SK-N-SH (cell line): ENCODE measurements around the gene WDR5B. TPM values are rescaled to one million over a fixed set of nuclear protein-coding genes. Genes with fewer than 3 reads are reported as not detected.

Experiments used
- CTCF ChIA-PET: fragments of 300-600, 350-600 bp; formaldehyde crosslinking; extraction: SDS; loops from one replicate; lab custom pipeline; 2021; lab: Yijun Ruan, JAX
- POLR2A ChIA-PET: fragments of 350-600 bp; sonication (Branson Sonifier 250); formaldehyde crosslinking; extraction: SDS; loops from one replicate; lab custom pipeline; 2020; ENCODE audit warnings: antibody characterized with exemption, inconsistent platforms; lab: Yijun Ruan, JAX
- DNase-seq: peaks from one replicate; pipeline ENCODE4 v3.0.0; 2012
- H2AFZ ChIP-seq: fragments of 200-600 bp; sonication (generic); 2 replicates; pipeline ENCODE4 v1.8.1; 2016; ENCODE audit warnings: antibody characterized with exemption, mild to moderate bottlenecking, low read depth
- H3F3A ChIP-seq: fragments of 200-600 bp; sonication (generic); replicated peaks from 2 replicates; pipeline ENCODE3; 2016; ENCODE audit warnings: antibody characterized with exemption, mild to moderate bottlenecking; ENCODE audit not compliant: insufficient read depth
- H3K27ac ChIP-seq, 2 experiments: fragments of 200-500 bp in 1 of 2; fragments of 200-600 bp in 1 of 2; sonication (Bioruptor generic) in 1 of 2; sonication (generic), shearing (Covaris generic) in 1 of 2; 2 replicates each; pipeline versions ENCODE4 v1.5.1 to v1.6.1; 2014 to 2016; ENCODE audit warnings: low read depth in 2 of 2, inconsistent platforms in 1 of 2, low read length in 1 of 2, mild to moderate bottlenecking in 1 of 2, mixed read lengths in 1 of 2
- H3K27me3 ChIP-seq: fragments of 200-600 bp; sonication (generic), shearing (Covaris generic); 2 replicates; pipeline ENCODE4 v1.6.1; 2016; ENCODE audit warnings: mixed run types; ENCODE audit not compliant: insufficient read depth
- H3K36me3 ChIP-seq, 2 experiments: fragments of 200-500 bp in 1 of 2; fragments of 200-600 bp in 1 of 2; sonication (Bioruptor generic) in 1 of 2; sonication (generic) in 1 of 2; replicated peaks in 1 of 2; 2 replicates each; pipeline versions ENCODE3 to v1.5.1; 2014 to 2016; ENCODE audit warnings: low read length in 1 of 2, mild to moderate bottlenecking in 1 of 2; ENCODE audit not compliant: insufficient read depth in 2 of 2, control insufficient read depth in 1 of 2
- H3K4me1 ChIP-seq, 2 experiments: fragments of 200-500 bp in 1 of 2; fragments of 200-600 bp in 1 of 2; sonication (Bioruptor generic) in 1 of 2; sonication (generic), shearing (Covaris generic) in 1 of 2; 2 replicates each; pipeline versions ENCODE4 v1.5.1 to v1.6.1; 2014 to 2016; ENCODE audit warnings: low read depth in 1 of 2, low read length in 1 of 2, mixed run types in 1 of 2; ENCODE audit not compliant: insufficient read depth in 2 of 2, control insufficient read depth in 1 of 2
- H3K4me2 ChIP-seq: fragments of 200-600 bp; sonication (generic), shearing (Covaris generic); 2 replicates; pipeline ENCODE4 v1.6.1; 2017; ENCODE audit warnings: mixed run types
- H3K4me3 ChIP-seq, 2 experiments: fragments of 200-500 bp in 1 of 2; fragments of 200-600 bp in 1 of 2; sonication (Bioruptor generic) in 1 of 2; sonication (generic), shearing (Covaris generic) in 1 of 2; 2 replicates each; pipeline versions ENCODE4 v1.5.1 to v1.8.1; 2014 to 2016; ENCODE audit warnings: low read depth in 2 of 2, inconsistent platforms in 1 of 2, low read length in 1 of 2, mild to moderate bottlenecking in 1 of 2, mixed read lengths in 1 of 2, moderate library complexity in 1 of 2
- H3K79me2 ChIP-seq: fragments of 200-600 bp; sonication (generic); 2 replicates; pipeline ENCODE4 v1.8.1; 2017; ENCODE audit warnings: mild to moderate bottlenecking; ENCODE audit not compliant: insufficient read depth
- H3K9ac ChIP-seq: fragments of 200-600 bp; sonication (generic); 2 replicates; pipeline ENCODE4 v1.6.1; 2017; ENCODE audit warnings: mixed run types
- H3K9me2 ChIP-seq: fragments of 200-600 bp; sonication (generic); 2 replicates; pipeline ENCODE4 v1.6.1; 2017; ENCODE audit warnings: mixed run types
- H3K9me3 ChIP-seq: fragments of 200-600 bp; sonication (generic); 2 replicates; pipeline ENCODE4 v1.6.1; 2017; ENCODE audit warnings: mixed run types, mild to moderate bottlenecking, moderate library complexity
- H4K20me1 ChIP-seq: fragments of 200-600 bp; sonication (generic); 2 replicates; pipeline ENCODE4 v1.6.1; 2017; ENCODE audit warnings: mild to moderate bottlenecking, mixed run types; ENCODE audit not compliant: insufficient read depth
- CHD2 ChIP-seq: fragments of 150-350 bp; IDR thresholded peaks from 2 replicates; pipeline ENCODE4 v1.6.1; 2018; ENCODE audit warnings: low read length; ENCODE audit not compliant: partially characterized antibody
- CTCF ChIP-seq: fragments of 200-600 bp; sonication (generic); IDR thresholded peaks from 2 replicates; pipeline ENCODE4 v1.6.1; 2017; ENCODE audit warnings: antibody characterized with exemption, mild to moderate bottlenecking, moderate library complexity
- EP300 ChIP-seq, 2 experiments: IDR thresholded peaks; 2 replicates each; pipeline versions ENCODE4 v1.4.0 to v1.6.1; 2012; ENCODE audit warnings: borderline replicate concordance in 1 of 2, low read depth in 1 of 2, low read length in 1 of 2
- FOSL2 ChIP-seq: IDR thresholded peaks from 2 replicates; pipeline ENCODE4 v1.4.0; 2012; ENCODE audit warnings: low read depth, mild to moderate bottlenecking, moderate library complexity, borderline replicate concordance
- FOXJ3 ChIP-seq: sonication (generic); formaldehyde crosslinking; IDR thresholded peaks from 2 replicates; pipeline ENCODE4 v1.5.1; 2020; ENCODE audit warnings: mild to moderate bottlenecking, missing genetic modification reagents
- GABPA ChIP-seq: IDR thresholded peaks from 2 replicates; pipeline ENCODE4 v1.4.0; 2012; ENCODE audit warnings: low read depth, mild to moderate bottlenecking
- GATA2 ChIP-seq: sonication (generic); formaldehyde crosslinking; IDR thresholded peaks from 2 replicates; pipeline ENCODE4 v1.5.0; 2020; ENCODE audit warnings: mild to moderate bottlenecking, missing genetic modification reagents
- JUND ChIP-seq: IDR thresholded peaks from 2 replicates; pipeline ENCODE4 v1.4.0; 2012
- MAX ChIP-seq: IDR thresholded peaks from 2 replicates; pipeline ENCODE4 v1.4.0; 2012; ENCODE audit warnings: low read depth
- MEF2A ChIP-seq: IDR thresholded peaks from 2 replicates; pipeline ENCODE4 v1.4.0; 2012; ENCODE audit warnings: low read depth, borderline replicate concordance
- MXI1 ChIP-seq: IDR thresholded peaks from 2 replicates; pipeline ENCODE4 v1.6.1; 2012; ENCODE audit warnings: mild to moderate bottlenecking, low read depth, low read length, improper control_type of control experiment
- NFIC ChIP-seq: IDR thresholded peaks from 2 replicates; pipeline ENCODE4 v1.4.0; 2012; ENCODE audit warnings: borderline replicate concordance
- NRF1 ChIP-seq: IDR thresholded peaks from 2 replicates; pipeline ENCODE4 v1.6.1; 2012; ENCODE audit warnings: low read depth, mild to moderate bottlenecking, low read length
- PBX3 ChIP-seq: IDR thresholded peaks from 2 replicates; pipeline ENCODE4; 2012
- POLR2AphosphoS5 ChIP-seq: IDR thresholded peaks from 2 replicates; pipeline ENCODE4 v1.6.1; 2012; ENCODE audit warnings: low read depth, low read length
- RCOR1 ChIP-seq: fragments of 150-350 bp; IDR thresholded peaks from 2 replicates; pipeline ENCODE4 v1.6.1; 2017; ENCODE audit warnings: antibody characterized with exemption, low read length
- RFX5 ChIP-seq: IDR thresholded peaks from 2 replicates; pipeline ENCODE4 v1.6.1; 2012; ENCODE audit warnings: mild to moderate bottlenecking, improper control_type of control experiment, low read length
- SIN3A ChIP-seq: IDR thresholded peaks from 2 replicates; pipeline ENCODE4 v1.6.1; 2012; ENCODE audit warnings: low read depth, mild to moderate bottlenecking, low read length, moderate library complexity, borderline replicate concordance
- SMC3 ChIP-seq: IDR thresholded peaks from 2 replicates; pipeline ENCODE4 v1.6.1; 2012; ENCODE audit warnings: low read depth, low read length, improper control_type of control experiment
- TAF1 ChIP-seq: IDR thresholded peaks from 2 replicates; pipeline ENCODE4 v1.6.1; 2012; ENCODE audit warnings: low read depth, mild to moderate bottlenecking, low read length, moderate library complexity, borderline replicate concordance
- TCF12 ChIP-seq: IDR thresholded peaks from 2 replicates; pipeline ENCODE4 v1.4.0; 2012
- YY1 ChIP-seq: IDR thresholded peaks from 2 replicates; pipeline ENCODE4 v1.4.0; 2012; ENCODE audit warnings: low read depth, mild to moderate bottlenecking
- ZBTB33 ChIP-seq: IDR thresholded peaks from 2 replicates; pipeline ENCODE4 v1.4.0; 2012; ENCODE audit warnings: low read depth, borderline replicate concordance
- WGBS: methylation state at CpG from one replicate; pipeline ENCODE4 v1.1.6; 2017; ENCODE audit warnings: low lambda C conversion rate; 5-methylcytosine and 5-hydroxymethylcytosine counted together
- polyA plus RNA-seq, 3 experiments: library from polyadenylated mRNA; depleted of rRNA; stranded (reverse); fragments of >200 nt; gene quantifications; 2 replicates each; pipeline ENCODE4 v1.2.3, GENCODE V29; 2012

The WDR5B gene
- polyA plus RNA-seq, 1 of the 3 experiments (the other 2 are of a cell fraction): 2.2 TPM

- no peak for TF ChIP-seq PBX3
- no peak for TF ChIP-seq SMC3
- no peak for TF ChIP-seq TAF1
- no peak for TF ChIP-seq FOSL2
- TF ChIP-seq CHD2: no peak
- no peak for TF ChIP-seq YY1
- TF ChIP-seq MEF2A: no peak
- TF ChIP-seq RFX5: no peak
- no peak for TF ChIP-seq NFIC
- TF ChIP-seq MAX: no peak
- TF ChIP-seq EP300 (IDR thresholded peaks at IDR 0.05; ENCODE audit: borderline replicate concordance in 1 of 2, low read depth in 1 of 2, low read length in 1 of 2): no peak
These were observed 37.9 kb downstream of the WDR5B start (continued) for GRCh38 chr3:122377975-122378374.

GRCh38 chr3:122374034-122374433 is 41.8 kb downstream of the WDR5B start:
- H3K36me3 ChIP-seq: peaks cover 13% of the 10 kb centered on the region in 2 experiments
- no peak overlapping the region for H3K4me2 ChIP-seq
- 86% methylated on average over 1 of the region's 1 CpG for WGBS
- ChIA-PET POLR2A (no interaction called here), CTCF (no interaction called here)
- no peaks in the 10 kb centered on the region for H3K9me3 ChIP-seq
- H3K79me2 ChIP-seq: peaks cover 10% of the 10 kb centered on the region; the same call in 1 of the 2 replicates
- no peak overlapping the region for H2AFZ ChIP-seq
- no peaks in the 10 kb centered on the region for H3K4me1 ChIP-seq
- no peak for TF ChIP-seq SIN3A
- no peak for TF ChIP-seq YY1
- no peak for TF ChIP-seq CHD2
- TF ChIP-seq TCF12: no peak
- no peak for TF ChIP-seq CTCF
- no peak for TF ChIP-seq RCOR1
- TF ChIP-seq PBX3: no peak
- no peak for TF ChIP-seq EP300 (IDR thresholded peaks at IDR 0.05; ENCODE audit: borderline replicate concordance in 1 of 2, low read depth in 1 of 2, low read length in 1 of 2)
- TF ChIP-seq ZBTB33: no peak
- TF ChIP-seq JUND: no peak
- no peak for TF ChIP-seq SMC3
- no peak for TF ChIP-seq GABPA
- TF ChIP-seq GATA2 (CRISPR knock-in tag): no peak
- no peak for TF ChIP-seq TAF1
- TF ChIP-seq MXI1: no peak
- no peak for TF ChIP-seq MAX
- no peak for TF ChIP-seq NRF1
- no peak for TF ChIP-seq FOXJ3
- TF ChIP-seq POLR2AphosphoS5: no peak
- TF ChIP-seq, all 33 proteins: peak for 0
- Histone ChIP-seq H3K9ac (no peak overlapping the region), H3K27ac (no peak overlapping the region), H3K27me3 (no peaks in the 10 kb centered on the region), H3K9me2 (no peaks in the 10 kb centered on the region), H3F3A (peaks cover 5% of the 10 kb centered on the region), H4K20me1 (no peaks in the 10 kb centered on the region), H3K4me3 (no peak overlapping the region)
- DNase-seq: no peak
